Prostate gland (tissue), 1 donor: Measurements from ENCODE around the gene SHISAL1.

ENCODE experiments used
- POLR2A ChIP-seq: fragments of 450-650 bp; IDR thresholded peaks from one replicate; pipeline ENCODE4 v1.6.1; 2016; ENCODE audit warnings: antibody characterized with exemption, mild to moderate bottlenecking
- POLR2AphosphoS5 ChIP-seq: sonication (generic); formaldehyde crosslinking; IDR thresholded peaks from one replicate; pipeline ENCODE4 v1.6.1; 2017; ENCODE audit warnings: antibody characterized with exemption

DNA sequence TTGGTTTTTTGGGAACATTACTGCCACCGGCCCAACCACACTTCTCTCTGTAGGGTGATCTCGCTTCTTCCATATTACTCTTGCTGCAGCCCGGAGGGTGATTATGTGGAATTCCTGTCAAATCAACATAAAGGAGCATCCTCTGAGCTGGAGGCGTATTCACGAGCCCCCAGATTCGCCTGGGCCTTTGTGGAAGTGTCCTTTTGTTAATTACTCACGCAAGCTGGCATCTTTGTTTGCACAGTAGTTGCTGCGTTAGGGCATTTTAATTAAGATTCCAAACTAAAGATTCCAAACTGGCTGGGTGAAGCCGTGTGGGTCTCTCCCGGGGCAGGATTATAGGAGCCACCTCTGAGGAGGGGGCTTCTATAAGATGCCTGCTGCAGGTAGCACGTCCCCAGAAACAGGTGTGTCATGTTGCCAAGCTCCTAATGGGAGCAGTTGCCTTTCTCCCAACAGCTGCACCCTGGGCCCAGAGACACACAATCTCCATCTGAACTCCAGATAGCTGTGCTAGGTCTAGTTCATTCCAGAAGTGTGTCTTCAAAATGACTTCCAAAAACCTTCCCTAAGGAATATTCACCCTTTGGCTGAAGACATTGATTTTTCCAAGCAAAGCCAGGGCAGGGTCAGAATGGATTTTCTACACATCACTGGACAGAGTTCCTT, 40.9 kb downstream of the SHISAL1 start:
- TF ChIP-seq POLR2A (no peak), POLR2AphosphoS5 (no peak)
